Natural killer cell treated with Interleukin-12 subunit alpha and Interleukin-12 subunit beta and Interleukin-15 and Interleukin-18, amount 100 ng/mL, for 72 hours (primary cell): ENCODE results near the gene DNAJB5. TPM values are rescaled to one million over a fixed set of nuclear protein-coding genes. Genes with fewer than 3 reads are reported as not detected.

Source experiments
- ATAC-seq, 2 donors: fragments of 150-1000 bp; cut with Tn5 transposase in 1 of 2; sonication (Bioruptor Pico), chemical (Tn5 transposase) in 1 of 2; 2 replicates each; pipeline ENCODE4 v1.10.0; 2021
- DNase-seq: peaks from one replicate; pipeline ENCODE4 v3.0.0; 2022; ENCODE audit warnings: low spot score
- H3K27ac Mint-ChIP-seq, 2 donors: 1 replicate in 1 of 2; 2 replicates in 1 of 2; pipeline ENCODE4 v1.8.0; 2022; ENCODE audit warnings: mixed read lengths in 2 of 2, mild to moderate bottlenecking in 1 of 2, moderate library complexity in 1 of 2
- H3K27me3 Mint-ChIP-seq, 2 donors: 1 replicate in 1 of 2; 2 replicates in 1 of 2; pipeline ENCODE4 v1.8.0; 2022; ENCODE audit warnings: mixed read lengths in 2 of 2
- H3K36me3 Mint-ChIP-seq: one replicate; pipeline ENCODE4 v1.8.0; 2022; ENCODE audit warnings: mixed read lengths
- H3K4me1 Mint-ChIP-seq, 2 donors: 1 replicate in 1 of 2; 2 replicates in 1 of 2; pipeline ENCODE4 v1.8.0; 2022; ENCODE audit warnings: low read depth in 2 of 2, mixed read lengths in 2 of 2, mild to moderate bottlenecking in 1 of 2
- H3K4me3 Mint-ChIP-seq: one replicate; pipeline ENCODE4 v1.8.0; 2022; ENCODE audit warnings: mixed read lengths
- H3K9me3 Mint-ChIP-seq: 2 replicates; pipeline ENCODE4 v1.8.0; 2022; ENCODE audit warnings: mixed read lengths
- total RNA-seq, 2 donors: library from RNA; stranded (reverse); gene quantifications; one replicate each; pipeline ENCODE4 v1.2.3, GENCODE V29; 2022

The DNAJB5 gene
- total RNA-seq, 2 donors from 2014 or later: 1.7 to 5.0 TPM

DNA sequence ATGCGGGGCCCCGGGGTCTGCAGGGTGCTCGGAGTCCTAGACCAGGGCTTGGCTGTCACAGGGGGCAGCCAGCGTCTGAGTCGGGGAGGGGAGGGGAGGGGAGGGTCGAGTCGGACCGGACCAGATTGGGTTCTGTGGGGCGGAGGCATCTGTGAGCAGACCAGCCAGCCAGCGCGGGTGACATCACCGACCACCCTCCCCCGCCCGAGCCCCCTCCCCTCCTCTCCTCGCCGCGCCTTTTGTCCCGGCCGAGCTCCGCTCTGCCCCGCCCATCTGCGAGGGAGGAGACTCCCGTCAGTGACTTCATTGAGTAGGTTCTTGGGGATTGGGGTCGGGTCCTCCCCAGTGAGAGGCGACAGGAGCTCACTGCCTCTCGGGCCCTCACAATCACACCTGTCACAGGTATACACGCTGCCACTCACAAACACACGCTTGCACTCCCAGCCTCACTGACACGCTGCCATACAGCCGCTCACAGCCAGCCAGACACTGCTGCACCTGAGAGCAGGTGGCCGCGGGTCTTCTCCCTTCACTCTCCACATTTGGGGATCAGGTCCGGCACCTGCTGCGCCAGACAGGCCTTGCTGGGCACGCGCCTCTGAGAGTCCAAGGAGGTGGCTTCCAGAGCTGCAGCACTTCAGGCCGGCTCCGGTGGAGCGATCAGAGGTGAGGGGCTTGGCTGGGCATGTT is 546 bp downstream of the DNAJB5 start:
- Mint-ChIP-seq H3K27me3 (peaks cover 0 to 9% of the 10 kb centered on the region in 2 donors), H3K27ac (peak overlapping the region in 1 of 2 donors; percentile 5), H3K9me3 (no peaks in the 10 kb centered on the region), H3K4me3 (peak overlapping the region; percentile 88), H3K36me3 (no peaks in the 10 kb centered on the region), H3K4me1 (peaks cover 37 to 42% of the 10 kb centered on the region in 2 donors)
- ATAC-seq (no peak), DNase-seq (no peak)

DNA sequence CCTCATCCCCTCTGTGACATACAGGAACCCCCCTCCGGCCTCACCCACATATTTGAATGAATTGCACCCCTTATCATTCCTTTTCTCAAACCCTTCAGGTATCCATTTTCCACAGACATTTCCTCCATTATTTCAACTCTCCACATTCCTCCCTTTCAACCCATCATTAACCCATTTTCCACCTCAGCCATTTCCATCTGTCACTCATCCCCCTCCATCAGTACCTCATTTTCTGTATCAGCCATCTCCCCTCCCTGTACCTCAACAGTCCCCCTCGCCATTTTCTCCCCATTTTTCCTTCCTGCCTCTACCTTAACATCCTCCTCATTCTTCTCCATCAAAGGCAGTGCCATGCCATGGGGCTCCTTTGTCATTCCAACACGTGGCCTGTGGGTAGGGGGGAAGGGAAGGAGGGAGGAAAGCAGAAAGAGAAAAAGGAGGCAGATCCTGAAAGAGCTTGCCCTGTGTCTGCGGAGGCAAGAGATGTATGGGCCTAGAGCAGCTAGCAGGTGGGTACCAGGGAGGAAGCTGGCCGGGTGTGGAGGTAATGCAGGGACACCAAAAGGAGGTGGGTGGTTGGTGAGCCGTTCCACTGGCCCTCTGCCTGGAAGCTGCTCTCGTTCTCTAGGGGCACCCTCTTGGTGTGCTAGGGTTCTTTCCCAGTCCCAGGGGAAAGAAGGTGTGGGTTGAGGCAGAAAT is 1.5 kb downstream of the DNAJB5 start:
- DNase-seq (no peak), ATAC-seq (no peak)
- peak overlapping the region; percentile 5 to 35 for H3K27ac Mint-ChIP-seq
- peaks cover 0 to 4% of the 10 kb centered on the region in 2 donors for H3K27me3 Mint-ChIP-seq
- peaks cover 29 to 37% of the 10 kb centered on the region in 2 donors for H3K4me1 Mint-ChIP-seq
- no peaks in the 10 kb centered on the region for H3K36me3 Mint-ChIP-seq
- H3K4me3 Mint-ChIP-seq: peak overlapping the region; percentile 88
- no peaks in the 10 kb centered on the region for H3K9me3 Mint-ChIP-seq

DNA sequence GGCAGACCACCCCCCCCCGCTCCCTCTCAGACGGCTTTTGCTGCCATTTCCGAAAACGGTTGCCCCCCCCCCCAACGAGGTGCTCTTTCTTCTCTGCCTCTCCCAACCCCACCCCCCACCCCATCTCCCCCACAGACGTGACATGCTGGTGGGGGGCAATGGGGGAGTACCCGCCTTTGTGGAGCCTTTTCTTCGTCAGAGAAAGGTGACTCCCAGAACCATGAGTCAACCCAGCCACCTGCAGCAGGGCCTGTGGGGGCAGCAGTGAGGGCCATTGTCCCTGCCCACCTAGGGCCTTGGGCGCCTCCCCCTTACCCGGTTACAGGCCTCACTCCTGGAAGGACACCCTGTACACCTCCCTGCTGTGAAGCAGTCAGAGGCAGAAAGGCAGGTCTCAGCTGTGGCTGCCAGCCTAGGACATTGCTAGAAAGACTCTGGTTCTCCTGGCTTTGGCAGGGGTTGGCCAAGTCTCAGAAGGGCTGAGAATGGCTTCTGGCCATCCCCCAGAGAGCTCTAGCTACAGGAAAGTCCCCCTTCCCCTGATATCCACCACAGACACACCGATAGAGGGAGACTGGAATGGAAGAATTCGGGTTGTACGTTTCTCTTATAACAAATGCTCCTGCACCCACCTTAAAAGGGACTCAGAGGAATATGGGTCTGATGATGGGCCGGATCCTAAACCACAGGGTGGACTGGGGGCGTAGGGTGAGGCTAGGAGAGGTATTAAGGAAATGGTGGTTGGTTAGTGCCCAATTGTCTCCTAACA is 2.2 kb downstream of the DNAJB5 start:
- DNase-seq (no peak), ATAC-seq (no peak)
- H3K27ac Mint-ChIP-seq: no peak overlapping the region
- H3K9me3 Mint-ChIP-seq: no peaks in the 10 kb centered on the region
- H3K36me3 Mint-ChIP-seq: no peaks in the 10 kb centered on the region
- peaks cover 29 to 37% of the 10 kb centered on the region in 2 donors for H3K4me1 Mint-ChIP-seq
- no peak overlapping the region for H3K4me3 Mint-ChIP-seq
- peaks cover 0 to 4% of the 10 kb centered on the region in 2 donors for H3K27me3 Mint-ChIP-seq

DNA sequence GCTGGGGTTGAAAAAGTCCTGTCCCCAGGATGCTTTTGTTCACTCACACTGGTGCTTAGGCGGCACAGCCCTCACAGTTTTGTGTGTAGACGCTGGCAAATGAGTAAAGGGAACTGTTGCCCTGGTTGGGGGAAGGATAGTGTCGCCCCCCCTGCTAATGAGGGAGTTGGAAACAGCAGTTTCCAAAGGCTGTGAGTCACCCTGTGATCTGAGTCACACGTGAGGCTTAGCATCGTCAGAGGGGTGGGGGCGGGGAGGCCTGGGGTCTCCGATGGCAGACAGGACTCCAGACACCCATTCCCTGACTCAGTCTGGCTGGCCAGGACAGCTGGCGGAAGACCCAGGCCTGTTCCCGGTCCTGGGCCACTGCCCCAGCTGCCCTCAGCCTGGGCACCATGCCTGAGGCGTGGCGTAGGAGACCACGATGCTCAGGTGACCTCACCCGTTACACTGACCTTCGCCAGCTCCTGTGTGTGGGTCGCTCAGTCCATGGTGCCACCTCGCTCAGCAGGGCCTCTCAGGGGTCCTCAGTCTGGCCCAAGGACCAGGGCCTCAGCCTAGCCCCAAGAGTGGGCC is 2.9 kb downstream of the DNAJB5 start:
- Mint-ChIP-seq H3K27me3 (peaks cover 0 to 4% of the 10 kb centered on the region in 2 donors), H3K4me3 (no peak overlapping the region), H3K27ac (no peak overlapping the region), H3K36me3 (no peaks in the 10 kb centered on the region), H3K9me3 (no peaks in the 10 kb centered on the region), H3K4me1 (peaks cover 29 to 32% of the 10 kb centered on the region in 2 donors)
- DNase-seq (no peak), ATAC-seq (no peak)

- Mint-ChIP-seq H3K4me1 (peaks cover 25 to 27% of the 10 kb centered on the region in 2 donors), H3K4me3 (no peak overlapping the region), H3K9me3 (no peaks in the 10 kb centered on the region), H3K27ac (no peak overlapping the region), H3K27me3 (peaks cover 0 to 4% of the 10 kb centered on the region in 2 donors), H3K36me3 (no peaks in the 10 kb centered on the region)
- ATAC-seq (no peak), DNase-seq (no peak)
Observed at GRCh38 chr9:34993502-34994259, 4.1 kb downstream of the DNAJB5 start.

- H3K4me3 Mint-ChIP-seq: no peak overlapping the region
- peaks cover 0 to 4% of the 10 kb centered on the region in 2 donors for H3K27me3 Mint-ChIP-seq
- DNase-seq: no peak
- no peak overlapping the region for H3K27ac Mint-ChIP-seq
- peaks cover 20 to 21% of the 10 kb centered on the region in 2 donors for H3K4me1 Mint-ChIP-seq
- no peaks in the 10 kb centered on the region for H3K9me3 Mint-ChIP-seq
- H3K36me3 Mint-ChIP-seq: no peaks in the 10 kb centered on the region
- ATAC-seq: no peak
Observed at GRCh38 chr9:34994260-34994899, 4.8 kb downstream of the DNAJB5 start.

- Mint-ChIP-seq H3K36me3 (no peaks in the 10 kb centered on the region), H3K9me3 (no peaks in the 10 kb centered on the region), H3K4me3 (no peak overlapping the region), H3K27me3 (peaks cover 0 to 4% of the 10 kb centered on the region in 2 donors), H3K27ac (no peak overlapping the region), H3K4me1 (peaks cover 17 to 19% of the 10 kb centered on the region in 2 donors)
- ATAC-seq (no peak), DNase-seq (no peak)
Observed at GRCh38 chr9:34994900-34995669, 5.5 kb downstream of the DNAJB5 start.

DNA sequence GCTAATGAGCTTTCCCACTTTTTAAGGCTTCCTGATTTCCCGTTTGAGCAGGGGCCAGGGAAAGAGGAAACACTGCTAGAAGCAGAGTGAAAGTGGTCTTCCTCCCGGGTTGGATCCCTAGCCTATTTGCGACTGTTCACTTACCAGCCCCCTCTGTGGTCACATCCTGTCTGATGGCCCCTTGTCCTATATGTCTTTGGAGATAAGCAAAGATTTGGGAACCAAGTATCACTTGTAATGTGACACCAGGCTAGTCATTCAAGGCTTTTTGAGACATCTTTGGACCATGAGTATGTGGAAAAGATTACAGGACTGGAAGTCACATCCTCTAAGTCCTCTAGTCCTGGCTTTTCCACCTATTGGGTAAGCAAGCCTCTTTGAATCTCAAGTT is 6.1 kb downstream of the DNAJB5 start:
- Mint-ChIP-seq H3K9me3 (no peaks in the 10 kb centered on the region), H3K27me3 (peaks cover 0 to 4% of the 10 kb centered on the region in 2 donors), H3K27ac (no peak overlapping the region), H3K4me1 (peaks cover 12 to 15% of the 10 kb centered on the region in 2 donors), H3K4me3 (no peak overlapping the region), H3K36me3 (no peaks in the 10 kb centered on the region)
- ATAC-seq (no peak), DNase-seq (no peak)

- Mint-ChIP-seq H3K36me3 (no peaks in the 10 kb centered on the region), H3K4me3 (no peak overlapping the region)
Observed at GRCh38 chr9:34996181-34996904, 6.8 kb downstream of the DNAJB5 start.

DNA sequence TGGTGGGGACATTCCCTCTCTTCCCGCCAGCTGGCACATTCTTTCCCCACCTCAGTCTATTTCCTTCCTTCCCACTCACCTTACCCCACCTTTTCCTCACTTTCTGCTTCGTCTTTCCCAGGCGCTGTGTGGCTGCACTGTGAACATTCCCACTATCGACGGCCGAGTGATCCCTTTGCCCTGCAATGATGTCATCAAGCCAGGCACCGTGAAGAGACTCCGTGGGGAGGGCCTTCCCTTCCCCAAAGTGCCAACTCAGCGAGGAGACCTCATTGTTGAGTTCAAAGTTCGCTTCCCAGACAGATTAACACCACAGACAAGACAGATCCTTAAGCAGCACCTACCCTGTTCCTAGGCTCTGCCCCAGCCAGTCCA is 7.3 kb downstream of the DNAJB5 start:
- H3K27me3 Mint-ChIP-seq: no peaks in the 10 kb centered on the region
- ATAC-seq: no peak
- H3K27ac Mint-ChIP-seq: no peak overlapping the region
- H3K4me3 Mint-ChIP-seq: no peak overlapping the region
- no peaks in the 10 kb centered on the region for H3K36me3 Mint-ChIP-seq
- DNase-seq: no peak
- H3K9me3 Mint-ChIP-seq: no peaks in the 10 kb centered on the region
- peaks cover 6 to 10% of the 10 kb centered on the region in 2 donors for H3K4me1 Mint-ChIP-seq

More at GRCh38 chr9:34996181-34996904, 6.8 kb downstream of the DNAJB5 start:
- Mint-ChIP-seq H3K27me3 (no peaks in the 10 kb centered on the region), H3K4me1 (peaks cover 6 to 10% of the 10 kb centered on the region in 2 donors), H3K9me3 (no peaks in the 10 kb centered on the region), H3K27ac (no peak overlapping the region)
- ATAC-seq (no peak), DNase-seq (no peak)

GRCh38 chr9:34997379-34997781 is 7.8 kb downstream of the DNAJB5 start:
- H3K27ac Mint-ChIP-seq: no peak overlapping the region
- no peaks in the 10 kb centered on the region for H3K27me3 Mint-ChIP-seq
- no peaks in the 10 kb centered on the region for H3K36me3 Mint-ChIP-seq
- DNase-seq: no peak
- ATAC-seq: no peak
- H3K4me1 Mint-ChIP-seq: peaks cover 10% of the 10 kb centered on the region in 2 donors
- no peaks in the 10 kb centered on the region for H3K9me3 Mint-ChIP-seq
- no peak overlapping the region for H3K4me3 Mint-ChIP-seq

DNA sequence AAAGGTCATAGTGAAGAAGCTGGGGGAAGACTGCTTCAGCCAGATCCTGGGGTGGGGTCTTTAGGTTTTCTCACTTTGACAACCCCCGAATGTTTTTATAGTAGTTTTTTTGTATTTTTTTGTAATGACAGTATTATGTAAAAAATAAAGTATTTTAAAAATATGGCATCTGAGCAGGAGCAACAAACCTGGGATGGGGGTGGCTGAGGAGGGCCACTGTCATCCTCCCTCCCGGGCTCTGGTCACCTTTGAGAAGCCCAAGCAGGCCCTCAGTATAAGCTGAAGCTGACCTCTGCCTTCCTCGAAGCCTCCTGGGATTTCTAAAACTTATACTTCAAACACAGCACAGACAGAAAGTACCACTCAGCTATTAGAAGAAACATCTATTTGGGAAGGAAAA is 8.7 kb downstream of the DNAJB5 start:
- H3K27ac Mint-ChIP-seq: no peak overlapping the region
- H3K4me1 Mint-ChIP-seq: peaks cover 5 to 10% of the 10 kb centered on the region in 2 donors
- DNase-seq (no peak), ATAC-seq (no peak)
- H3K4me3 Mint-ChIP-seq: no peak overlapping the region
- no peaks in the 10 kb centered on the region for H3K9me3 Mint-ChIP-seq
- H3K27me3 Mint-ChIP-seq: no peaks in the 10 kb centered on the region
- H3K36me3 Mint-ChIP-seq: no peaks in the 10 kb centered on the region
